Activated naive CD4-positive, alpha-beta T cell treated with anti-CD3 and anti-CD28 coated beads, Interleukin-2, amount 50 U/mL, for 72 hours (primary cell): ENCODE results near the gene C17orf100. TPM values are rescaled to one million over a fixed set of nuclear protein-coding genes. Genes with fewer than 3 reads are reported as not detected.
"Not testable (repeated sequence)": the region's sequence is repeated elsewhere in the genome, so short reads cannot be mapped to it uniquely, and the experiment has no call there.

Source experiments
- ATAC-seq, 2 donors: fragments of 150-1000 bp; cut with Tn5 transposase; 2 replicates each; pipeline ENCODE4 v1.10.0; 2021; ENCODE audit warnings: mild to moderate bottlenecking in 2 of 2, moderate library complexity in 2 of 2
- DNase-seq, 2 donors: peaks; one replicate each; pipeline ENCODE4 v3.0.0; 2021 to 2022; ENCODE audit warnings: low spot score in 2 of 2
- H3K27ac Mint-ChIP-seq, 2 donors: one replicate each; pipeline ENCODE4 v1.8.0; 2022; ENCODE audit warnings: mild to moderate bottlenecking in 2 of 2, mixed read lengths in 2 of 2
- H3K36me3 Mint-ChIP-seq, 2 donors: one replicate each; pipeline ENCODE4 v1.8.0; 2022; ENCODE audit warnings: mixed read lengths in 2 of 2
- H3K9me3 Mint-ChIP-seq, 2 donors: one replicate each; pipeline ENCODE4 v1.8.0; 2022; ENCODE audit warnings: mixed read lengths in 2 of 2
- total RNA-seq, 2 donors: library from RNA; stranded (reverse); gene quantifications; one replicate each; pipeline ENCODE4 v1.2.3, GENCODE V29; 2022

The C17orf100 gene
- total RNA-seq, 2 donors from 2014 or later, result 0.89 to 2.3 TPM

GRCh38 chr17:6657633-6658287 lies 6.2 kb downstream of the C17orf100 start:
- H3K9me3 Mint-ChIP-seq, result no peaks in the 10 kb centered on the region
- DNase-seq, result no peak
- peak overlapping the region; percentile 80 to 89 for H3K27ac Mint-ChIP-seq

DNA sequence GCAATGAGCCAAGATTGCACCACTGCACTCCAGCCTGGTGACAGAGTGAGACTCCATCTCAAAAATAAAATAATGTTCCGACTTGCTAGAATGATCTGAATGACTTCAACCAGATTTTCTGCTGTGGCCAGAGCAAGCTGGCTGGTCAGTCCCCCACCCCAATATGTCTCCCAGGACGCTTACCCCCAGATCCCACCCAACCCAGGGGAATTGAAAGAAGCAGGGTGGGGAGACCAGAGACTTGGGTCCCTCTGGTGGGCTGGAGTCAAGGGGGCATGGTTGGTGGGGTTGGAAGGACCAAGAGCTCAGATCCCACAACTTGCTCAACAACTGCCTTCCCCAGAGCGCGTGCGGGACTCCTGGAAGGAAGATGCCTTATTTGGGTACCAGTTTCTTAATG lies 6.8 kb downstream of the C17orf100 start:
- not testable (repeated sequence) for ATAC-seq, H3K36me3 Mint-ChIP-seq, H3K9me3 Mint-ChIP-seq, DNase-seq
- H3K27ac Mint-ChIP-seq, result peak overlapping the region in 1 of 2 donors; percentile 89

More at GRCh38 chr17:6657633-6658287, 6.2 kb downstream of the C17orf100 start:
- H3K36me3 Mint-ChIP-seq, result no peaks in the 10 kb centered on the region
- ATAC-seq, result peak in 1 of 2 donors; percentile 59

GRCh38 chr17:6660101-6660500 lies 8.5 kb downstream of the C17orf100 start:
- H3K36me3 Mint-ChIP-seq, result no peaks in the 10 kb centered on the region
- H3K27ac Mint-ChIP-seq, result peak overlapping the region in 1 of 2 donors; percentile 55
- ATAC-seq (no peak), DNase-seq (no peak)
- no peaks in the 10 kb centered on the region for H3K9me3 Mint-ChIP-seq

- no peak overlapping the region for H3K27ac Mint-ChIP-seq
- H3K36me3 Mint-ChIP-seq, result no peaks in the 10 kb centered on the region
Observed at GRCh38 chr17:6660805-6661463, 9.4 kb downstream of the C17orf100 start.

DNA sequence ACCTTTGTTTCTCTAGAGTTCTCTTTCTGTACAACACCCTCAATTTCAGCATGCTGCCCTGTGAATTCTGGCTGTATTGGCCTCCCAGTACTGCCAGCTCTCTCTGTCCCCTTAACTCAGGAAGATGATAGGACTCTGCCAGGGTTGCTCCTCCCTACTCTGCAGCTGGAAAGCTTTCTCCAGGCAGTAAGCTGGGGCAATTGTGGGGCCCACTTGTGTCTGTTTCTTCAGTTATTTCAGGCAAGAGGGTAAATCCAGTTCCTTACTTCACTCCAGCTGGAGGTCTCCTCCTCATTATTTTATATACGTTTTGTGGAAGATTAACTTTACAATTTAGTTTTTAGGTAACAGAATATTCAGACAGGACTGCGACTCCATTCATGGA lies 9.9 kb downstream of the C17orf100 start:
- H3K27ac Mint-ChIP-seq, result no peak overlapping the region
- ATAC-seq, result no peak
- no peaks in the 10 kb centered on the region for H3K9me3 Mint-ChIP-seq
- no peaks in the 10 kb centered on the region for H3K36me3 Mint-ChIP-seq
- DNase-seq, result no peak

More at GRCh38 chr17:6660805-6661463, 9.4 kb downstream of the C17orf100 start:
- no peak for DNase-seq
- ATAC-seq, result peak in 1 of 2 donors; percentile 60
- H3K9me3 Mint-ChIP-seq, result no peaks in the 10 kb centered on the region

GRCh38 chr17:6663200-6663599 lies 11.6 kb downstream of the C17orf100 start:
- not testable (repeated sequence) for H3K27ac Mint-ChIP-seq, H3K36me3 Mint-ChIP-seq, DNase-seq, ATAC-seq, H3K9me3 Mint-ChIP-seq

GRCh38 chr17:6666077-6666521 lies 14.5 kb downstream of the C17orf100 start:
- H3K27ac Mint-ChIP-seq, result no peak overlapping the region
- H3K36me3 Mint-ChIP-seq, result no peaks in the 10 kb centered on the region
- DNase-seq (peak in 1 of 2 donors; percentile 48), ATAC-seq (peak; percentile 75 to 78)
- H3K9me3 Mint-ChIP-seq, result no peaks in the 10 kb centered on the region

DNA sequence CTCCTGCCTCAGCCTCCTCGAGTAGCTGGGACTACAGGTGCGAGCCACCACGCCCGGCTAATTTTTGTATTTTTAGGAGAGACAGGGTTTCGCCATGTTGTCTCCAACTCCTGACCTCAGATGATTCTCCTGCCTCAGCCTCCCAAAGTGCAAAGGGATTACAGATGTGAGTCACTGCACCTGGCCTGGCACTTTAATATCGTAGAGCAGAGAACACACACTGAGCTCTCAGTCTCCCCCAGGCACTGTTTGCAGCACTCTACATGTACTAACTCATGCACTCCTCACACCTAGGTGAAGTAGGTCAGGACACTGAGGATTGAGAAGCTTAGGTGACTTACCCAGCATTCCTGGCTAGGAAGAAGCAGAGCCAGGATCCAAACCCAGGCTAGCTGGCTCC lies 15.0 kb downstream of the C17orf100 start:
- no peak for ATAC-seq

DNA sequence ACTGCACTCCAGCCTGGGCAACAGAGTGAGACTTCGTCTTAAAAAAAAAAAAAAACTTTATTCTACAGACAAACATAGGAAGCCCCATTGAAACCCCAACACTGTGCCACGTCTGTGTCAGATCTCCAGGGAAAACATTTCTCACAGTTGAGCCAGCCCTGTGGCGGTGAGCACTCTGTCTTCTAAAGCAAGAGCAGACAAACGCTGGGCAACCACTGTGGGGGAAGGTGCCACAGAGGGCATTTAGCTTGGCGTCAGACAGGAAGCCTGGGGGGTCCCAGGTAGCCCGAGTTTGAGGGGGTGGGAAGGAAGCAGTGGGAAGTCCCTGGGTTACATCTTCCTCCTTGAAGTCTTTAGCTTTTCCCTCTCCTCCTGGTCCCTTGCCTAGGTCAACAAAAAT lies 16.0 kb downstream of the C17orf100 start:
- ATAC-seq (no peak), DNase-seq (no peak)
- Mint-ChIP-seq H3K36me3 (no peaks in the 10 kb centered on the region), H3K27ac (no peak overlapping the region), H3K9me3 (no peaks in the 10 kb centered on the region)

More for the DNA sequence above, 15.0 kb downstream of the C17orf100 start:
- Mint-ChIP-seq H3K9me3 (no peaks in the 10 kb centered on the region), H3K27ac (no peak overlapping the region), H3K36me3 (no peaks in the 10 kb centered on the region)
- no peak for DNase-seq

GRCh38 chr17:6668219-6668618 lies 16.7 kb downstream of the C17orf100 start:
- H3K27ac Mint-ChIP-seq, result no peak overlapping the region
- no peak for ATAC-seq
- no peaks in the 10 kb centered on the region for H3K36me3 Mint-ChIP-seq
- DNase-seq, result no peak
- no peaks in the 10 kb centered on the region for H3K9me3 Mint-ChIP-seq

DNA sequence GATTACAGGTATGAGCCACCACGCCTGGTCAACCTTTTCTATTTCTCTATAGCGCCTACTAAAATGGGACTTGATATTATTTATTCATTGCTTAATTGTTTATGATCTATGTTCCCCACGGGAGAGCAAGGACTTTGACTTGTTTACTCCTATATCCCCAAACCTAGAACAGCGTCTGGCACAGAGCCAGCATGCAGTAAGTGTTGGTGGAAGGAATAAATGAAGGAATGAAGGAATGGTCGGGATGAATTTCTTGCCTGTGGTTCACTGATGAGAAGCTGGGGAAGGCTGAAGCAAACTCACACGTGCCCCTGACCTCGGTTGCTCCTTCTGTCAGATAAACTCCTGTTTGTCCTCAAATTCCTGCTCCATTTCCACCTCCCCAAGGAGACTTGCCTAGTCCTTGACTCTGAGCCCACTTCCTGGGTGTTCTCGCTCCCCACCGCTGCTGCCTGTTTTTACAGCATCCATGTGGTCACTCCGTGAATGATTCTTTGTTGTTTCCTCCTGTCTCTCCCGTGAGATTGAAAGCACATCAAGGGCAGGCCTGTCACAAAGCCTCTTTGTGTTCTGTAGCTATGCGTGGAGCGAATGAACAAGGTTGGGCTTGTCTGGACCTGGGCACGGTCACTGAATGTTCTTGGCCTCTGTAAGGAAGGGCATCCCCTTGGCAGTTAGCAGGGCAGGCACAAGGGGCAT lies 17.3 kb downstream of the C17orf100 start:
- ATAC-seq (no peak), DNase-seq (no peak)
- no peaks in the 10 kb centered on the region for H3K36me3 Mint-ChIP-seq
- no peak overlapping the region for H3K27ac Mint-ChIP-seq
- H3K9me3 Mint-ChIP-seq, result no peaks in the 10 kb centered on the region

DNA sequence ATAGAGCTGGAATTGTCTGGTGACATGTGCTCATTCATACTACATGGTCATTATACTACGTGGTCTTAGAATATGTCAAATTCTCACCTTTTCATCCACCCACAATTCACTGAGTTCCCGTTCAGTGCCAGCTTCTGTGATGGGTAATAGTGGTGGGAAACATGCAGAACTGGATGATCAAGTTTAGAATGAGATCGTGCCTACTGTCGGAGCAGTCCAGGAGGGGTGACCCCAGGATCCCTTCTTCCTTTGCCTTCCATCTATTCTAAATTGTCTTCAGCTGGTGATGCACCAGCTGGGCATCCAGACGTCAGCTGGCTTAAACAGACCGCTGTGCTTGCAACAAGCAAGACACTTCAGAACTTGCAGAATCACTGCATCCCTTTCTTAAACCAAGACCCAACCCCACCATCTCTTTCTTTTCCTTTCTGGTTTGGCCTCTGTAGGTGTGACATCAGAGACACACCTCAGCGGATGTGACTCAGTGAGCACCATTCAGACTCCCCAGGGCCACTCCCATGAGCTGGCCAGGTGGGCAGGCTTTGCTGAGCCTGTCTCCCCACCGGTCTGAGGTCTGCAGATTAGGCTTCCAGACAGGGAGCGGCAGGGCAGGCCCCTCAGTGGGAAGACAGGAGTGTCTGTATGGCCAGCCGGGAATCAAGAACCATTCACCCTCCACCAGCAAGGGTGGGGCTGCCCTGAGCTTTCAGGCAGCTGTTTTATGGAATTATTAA lies 18.1 kb downstream of the C17orf100 start:
- Mint-ChIP-seq H3K9me3 (no peaks in the 10 kb centered on the region), H3K36me3 (no peaks in the 10 kb centered on the region), H3K27ac (no peak overlapping the region)
- DNase-seq (no peak), ATAC-seq (peak in 1 of 2 donors; percentile 47)

DNA sequence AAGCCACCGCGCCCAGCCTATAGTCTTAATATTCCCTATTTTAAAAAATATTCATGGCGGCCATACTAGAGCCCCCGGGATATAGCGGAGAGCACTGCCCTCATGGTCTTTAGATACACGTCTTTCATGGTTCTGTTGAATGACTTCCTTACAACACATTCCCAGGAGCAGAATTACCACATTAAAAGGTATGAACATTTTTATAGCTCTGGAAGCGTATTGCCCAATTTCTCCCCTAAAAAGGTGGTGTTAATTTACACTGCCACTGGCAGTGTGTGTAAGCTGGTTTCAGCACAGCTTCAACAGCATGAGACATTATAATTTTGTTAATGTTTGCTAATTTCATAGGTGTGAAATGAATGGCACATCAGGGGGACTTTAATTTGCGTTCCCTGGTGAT lies 19.0 kb downstream of the C17orf100 start:
- no peak for ATAC-seq
- Mint-ChIP-seq H3K36me3 (no peaks in the 10 kb centered on the region), H3K9me3 (no peaks in the 10 kb centered on the region), H3K27ac (peak overlapping the region in 1 of 2 donors; percentile 48)
- no peak for DNase-seq

- ATAC-seq (no peak), DNase-seq (no peak)
- peak overlapping the region in 1 of 2 donors; percentile 48 for H3K27ac Mint-ChIP-seq
- no peaks in the 10 kb centered on the region for H3K9me3 Mint-ChIP-seq
- no peaks in the 10 kb centered on the region for H3K36me3 Mint-ChIP-seq
Observed at GRCh38 chr17:6670999-6671398, 19.4 kb downstream of the C17orf100 start.

DNA sequence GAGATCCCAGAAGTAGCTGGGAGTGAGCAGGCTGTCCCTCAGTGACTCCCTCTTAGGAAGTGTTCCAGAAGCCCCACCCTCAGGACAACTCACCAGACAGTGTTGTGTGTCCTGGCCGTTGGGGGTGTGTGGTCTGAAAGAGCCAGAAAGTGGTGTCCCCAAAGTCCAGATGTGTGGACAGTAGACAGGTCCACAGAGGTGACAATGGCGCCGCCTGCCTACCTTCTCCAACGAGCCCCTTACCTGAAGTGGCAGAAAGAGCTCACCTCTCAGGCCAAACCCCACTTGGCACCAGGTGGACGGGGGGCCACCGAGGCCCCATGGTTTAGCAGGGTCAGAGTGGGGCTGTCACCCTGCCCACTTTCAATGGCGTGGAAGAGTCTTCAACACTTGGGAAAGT lies 19.9 kb downstream of the C17orf100 start:
- ATAC-seq, result no peak
- no peaks in the 10 kb centered on the region for H3K9me3 Mint-ChIP-seq
- DNase-seq, result no peak
- no peaks in the 10 kb centered on the region for H3K36me3 Mint-ChIP-seq
- H3K27ac Mint-ChIP-seq, result peak overlapping the region in 1 of 2 donors; percentile 48

DNA sequence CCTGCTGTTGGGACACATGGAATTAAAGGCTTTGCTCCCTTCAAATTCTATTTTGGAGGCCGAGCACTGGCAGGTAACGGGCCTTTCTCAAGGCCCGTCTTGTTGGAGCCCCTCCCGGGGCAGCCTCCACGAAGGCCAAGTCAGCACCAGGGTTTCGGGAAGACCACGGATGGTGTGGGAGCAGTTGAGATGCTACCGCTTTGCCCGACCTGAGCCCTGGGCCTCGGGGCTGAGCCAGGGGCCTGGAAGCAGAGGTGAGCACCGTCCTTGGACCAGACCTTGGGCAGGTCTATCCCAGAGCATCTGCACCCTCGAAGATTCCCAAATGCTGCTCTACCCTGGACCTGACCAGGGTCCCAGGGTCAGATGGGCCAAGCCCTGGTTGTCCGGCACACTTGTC lies 23.0 kb downstream of the C17orf100 start:
- ATAC-seq, result no peak
- no peak for DNase-seq
- Mint-ChIP-seq H3K9me3 (no peaks in the 10 kb centered on the region), H3K27ac (no peak overlapping the region), H3K36me3 (no peaks in the 10 kb centered on the region)
